B cell (primary cell): ENCODE measurements around the gene CAMTA1. TPM values are rescaled to one million over a fixed set of nuclear protein-coding genes. Genes with fewer than 3 reads are reported as not detected.

Experiments
- ATAC-seq: fragments of 200-7000 bp; cut with Tn5 transposase; one replicate; pipeline ENCODE4 v1.10.0; 2021; ENCODE audit warnings: low read depth, mild to moderate bottlenecking, moderate number of reproducible peaks, moderate library complexity
- CTCF ChIA-PET: fragments of 350-600 bp; sonication (Branson Sonifier 250); formaldehyde crosslinking; loops from one replicate; lab custom pipeline; 2021; ENCODE audit warnings: antibody characterized with exemption, inconsistent platforms; lab: Charles Lee
- POLR2A ChIA-PET: fragments of 350-600 bp; sonication (Branson Sonifier 250); formaldehyde crosslinking; loops from one replicate; lab custom pipeline; 2021; ENCODE audit warnings: antibody characterized with exemption; lab: Charles Lee
- DNase-seq: peaks from one replicate; pipeline ENCODE4 v3.0.0; 2013
- H2AFZ ChIP-seq: 2 replicates; pipeline ENCODE4 v1.6.1; 2012; ENCODE audit warnings: mild to moderate bottlenecking, low read depth, low read length; ENCODE audit not compliant: insufficient read depth, poor library complexity, severe bottlenecking
- H3K27ac ChIP-seq, 2 donors: 1 replicate in 1 of 2; 2 replicates in 1 of 2; pipeline ENCODE4 v1.5.1; 2012 to 2013; ENCODE audit warnings: low read length in 2 of 2, mild to moderate bottlenecking in 2 of 2, moderate library complexity in 1 of 2
- H3K27me3 ChIP-seq, 4 experiments: fragments of 200-600 bp in 1 of 4; sonication (generic) in 1 of 4; replicated peaks in 1 of 4; 1 replicate in 2 of 4; 2 replicates in 2 of 4; pipeline versions ENCODE4 v1.6.1 to v1.7.0; 2013 to 2016; ENCODE audit warnings: low read length in 3 of 4, mild to moderate bottlenecking in 2 of 4, mixed read lengths in 1 of 4, moderate library complexity in 1 of 4; ENCODE audit not compliant: insufficient read depth in 4 of 4, control insufficient read depth in 3 of 4; ENCODE audit errors: control extremely low read depth in 1 of 4
- H3K36me3 ChIP-seq, 2 experiments: replicated peaks in 1 of 2; 1 replicate in 1 of 2; 2 replicates in 1 of 2; pipeline versions ENCODE4 v1.6.1 to v1.7.1; 2013; ENCODE audit warnings: low read length in 1 of 2; ENCODE audit not compliant: insufficient read depth in 2 of 2, control insufficient read depth in 1 of 2; ENCODE audit errors: control extremely low read depth in 1 of 2, extremely low read depth in 1 of 2
- H3K4me1 ChIP-seq, 2 donors: fragments of 200-600 bp in 1 of 2; sonication (generic) in 1 of 2; 1 replicate in 1 of 2; 2 replicates in 1 of 2; pipeline versions ENCODE4 v1.5.1 to v1.6.1; 2013 to 2017; ENCODE audit warnings: low read length in 2 of 2; ENCODE audit not compliant: control insufficient read depth in 2 of 2, insufficient read depth in 2 of 2
- H3K4me2 ChIP-seq: replicated peaks from 2 replicates; pipeline ENCODE3; 2012; ENCODE audit warnings: mild to moderate bottlenecking, low read depth, low read length; ENCODE audit not compliant: poor library complexity, severe bottlenecking
- H3K4me3 ChIP-seq, 5 experiments: fragments of 200-600 bp in 1 of 5; sonication (generic) in 1 of 5; 1 replicate in 3 of 5; 2 replicates in 2 of 5; pipeline versions ENCODE4 v1.5.1 to v1.7.0; 2011 to 2016; ENCODE audit warnings: low read length in 4 of 5, mild to moderate bottlenecking in 4 of 5, low read depth in 2 of 5, control low read depth in 1 of 5, moderate library complexity in 1 of 5; ENCODE audit not compliant: insufficient read depth in 1 of 5; ENCODE audit errors: control extremely low read depth in 1 of 5, extremely low read depth in 1 of 5
- H3K79me2 ChIP-seq: fragments of 200-600 bp; sonication (generic); one replicate; pipeline ENCODE4 v1.6.0; 2016; ENCODE audit warnings: low read length; ENCODE audit not compliant: control insufficient read depth, insufficient read depth
- H3K9ac ChIP-seq: fragments of 200-600 bp; sonication (generic); 2 replicates; pipeline ENCODE4 v1.6.1; 2017; ENCODE audit warnings: mild to moderate bottlenecking, low read length, moderate library complexity
- H3K9me3 ChIP-seq, 3 donors: one replicate each; pipeline versions ENCODE4 v1.6.1 to v1.7.1; 2013; ENCODE audit warnings: low read length in 2 of 3; ENCODE audit not compliant: control insufficient read depth in 2 of 3, insufficient read depth in 1 of 3; ENCODE audit errors: control extremely low read depth in 1 of 3
- H4K20me1 ChIP-seq: 2 replicates; pipeline ENCODE4 v1.6.0; 2012; ENCODE audit warnings: mild to moderate bottlenecking, low read length; ENCODE audit not compliant: insufficient read depth, control insufficient read depth, poor library complexity, severe bottlenecking
- H3K27ac Mint-ChIP-seq: one replicate; pipeline ENCODE4 v1.8.0; 2021; ENCODE audit warnings: mixed read lengths
- H3K27me3 Mint-ChIP-seq: one replicate; pipeline ENCODE4 v1.8.0; 2021; ENCODE audit warnings: mixed read lengths
- H3K4me1 Mint-ChIP-seq: one replicate; pipeline ENCODE4 v1.8.0; 2021; ENCODE audit warnings: mixed read lengths
- H3K4me3 Mint-ChIP-seq: one replicate; pipeline ENCODE4 v1.8.0; 2021; ENCODE audit warnings: mixed read lengths
- H3K9me3 Mint-ChIP-seq: one replicate; pipeline ENCODE4 v1.8.0; 2022; ENCODE audit warnings: mixed read lengths; ENCODE audit not compliant: insufficient read depth
- CTCF ChIP-seq: fragments of 200-600 bp; IDR thresholded peaks from one replicate; pipeline ENCODE4 v1.8.0; 2022; ENCODE audit warnings: antibody characterized with exemption, mild to moderate bottlenecking
- EZH2 ChIP-seq: IDR thresholded peaks from 2 replicates; pipeline ENCODE4 v1.6.1; 2012; ENCODE audit warnings: borderline replicate concordance, low read depth, mild to moderate bottlenecking, moderate library complexity, low read length; ENCODE audit not compliant: insufficient read depth, poor library complexity, severe bottlenecking
- whole genome bisulfite sequencing: methylation state at CpG from one replicate; pipeline ENCODE4 v1.1.5; 2013; ENCODE audit warnings: missing lambda C conversion rate; ENCODE audit not compliant: insufficient coverage; 5-methylcytosine and 5-hydroxymethylcytosine counted together
- intact Hi-C: fragments of 100-400 bp; cut with micrococcal nuclease; formaldehyde crosslinking; loops from one replicate; pipeline ENCODE4 v1.10.0; 2022
- polyA plus RNA-seq: library from polyadenylated mRNA; depleted of rRNA; stranded (reverse); fragments of >200 nt; gene quantifications from 2 replicates; pipeline ENCODE4 v1.2.3, GENCODE V29; 2012
- total RNA-seq, 2 donors: library from RNA; stranded (reverse); fragments of 120-200 nt in 1 of 2; gene quantifications; 1 replicate in 1 of 2; 2 replicates in 1 of 2; pipeline versions ENCODE4 v1.2.3 to v1.2.4, GENCODE V29; 2013 to 2022

CAMTA1 gene
- total and polyA plus RNA-seq, 2 donors (not counting 1 experiment from before 2014, with no cell fraction given) = 42.2 to 45.7 TPM

- Histone ChIP-seq H3K36me3 (no peaks in the 10 kb centered on the region), H3K27me3 (no peaks in the 10 kb centered on the region), H3K79me2 (no peaks in the 10 kb centered on the region), H3K4me2 (no peak overlapping the region), H4K20me1 (no peaks in the 10 kb centered on the region), H3K4me1 (no peaks in the 10 kb centered on the region), H3K4me3 (no peak overlapping the region), H2AFZ (no peak overlapping the region), H3K27ac (no peak overlapping the region), H3K9ac (no peak overlapping the region), H3K9me3 (no peaks in the 10 kb centered on the region)
- intact Hi-C loops = no loop called here
- POLR2A ChIA-PET = no interaction called here
- H3K27me3 Mint-ChIP-seq = peaks cover 11% of the 10 kb centered on the region
- H3K4me1 Mint-ChIP-seq = no peaks in the 10 kb centered on the region
- WGBS = 56% methylated on average over 1 of the region's 3 CpGs
- H3K27ac Mint-ChIP-seq = no peak overlapping the region
- TF ChIP-seq CTCF (no peak), EZH2 (no peak)
- CTCF ChIA-PET = no interaction called here
- H3K4me3 Mint-ChIP-seq = no peak overlapping the region
- ATAC-seq (no peak), DNase-seq (no peak)
- H3K9me3 Mint-ChIP-seq = no peaks in the 10 kb centered on the region
Measured at GRCh38 chr1:7022058-7022457, 236.8 kb downstream of the CAMTA1 start.

- no peak for DNase-seq
- no peaks in the 10 kb centered on the region for H3K9me3 Mint-ChIP-seq
- H3K9me3 ChIP-seq = no peaks in the 10 kb centered on the region
- intact Hi-C loops = no loop called here
- no peak for ATAC-seq
- H3K4me3 ChIP-seq = no peak overlapping the region
- TF ChIP-seq EZH2 (no peak), CTCF (no peak)
- 88% methylated on average over 7 of the region's 7 CpGs for WGBS
- H2AFZ ChIP-seq = no peak overlapping the region
- no peak overlapping the region for H3K4me3 Mint-ChIP-seq
- no peaks in the 10 kb centered on the region for H3K36me3 ChIP-seq
- POLR2A ChIA-PET = no interaction called here
- H3K27me3 Mint-ChIP-seq = peaks cover 7% of the 10 kb centered on the region
- H3K27ac Mint-ChIP-seq = no peak overlapping the region
- CTCF ChIA-PET = no interaction called here
- no peaks in the 10 kb centered on the region for H3K4me1 ChIP-seq
- no peaks in the 10 kb centered on the region for H4K20me1 ChIP-seq
- H3K4me1 Mint-ChIP-seq = no peaks in the 10 kb centered on the region
- H3K79me2 ChIP-seq = no peaks in the 10 kb centered on the region
- no peak overlapping the region for H3K4me2 ChIP-seq
- no peaks in the 10 kb centered on the region for H3K27me3 ChIP-seq
- H3K9ac ChIP-seq = no peak overlapping the region
- no peak overlapping the region for H3K27ac ChIP-seq
Measured at GRCh38 chr1:7025013-7025412, 239.8 kb downstream of the CAMTA1 start.
